PC-9 (cell line): Measurements from ENCODE around the gene EML1. TPM values are rescaled to one million over a fixed set of nuclear protein-coding genes. Genes with fewer than 3 reads are reported as not detected.

Source experiments
- BruUV-seq: library from RNA; stranded (reverse); fragments of 400-500 nt; replicated peaks from 2 replicates; lab custom pipeline; 2021; lab: Mats Ljungman, UMichigan
- CTCF ChIA-PET: fragments of 300-600 bp; sonication (Branson Sonifier 250); formaldehyde crosslinking; loops from one replicate; lab custom pipeline; 2022; ENCODE audit warnings: antibody characterized with exemption; lab: Charles Lee
- POLR2A ChIA-PET: fragments of 300-600 bp; sonication (Branson Sonifier 250); formaldehyde crosslinking; loops from one replicate; lab custom pipeline; 2022; ENCODE audit warnings: antibody characterized with exemption; ENCODE audit not compliant: unreplicated experiment; lab: Charles Lee
- DNase-seq, 2 experiments: peaks; one replicate each; pipeline versions ENCODE4 v3.0.0 to v3.0.0-alpha.2; 2015 to 2022; ENCODE audit warnings: mixed read lengths in 1 of 2
- H2AFZ ChIP-seq: fragments of 200-600 bp; sonication (generic); 2 replicates; pipeline ENCODE4 v1.8.1; 2017; ENCODE audit warnings: antibody characterized with exemption
- H3F3A ChIP-seq: fragments of 200-600 bp; sonication (generic); 2 replicates; pipeline ENCODE4 v1.8.1; 2017; ENCODE audit warnings: antibody characterized with exemption, mild to moderate bottlenecking, low read depth; ENCODE audit not compliant: insufficient read depth
- H3K27ac ChIP-seq: fragments of 200-600 bp; sonication (generic); 2 replicates; pipeline ENCODE4 v1.6.1; 2016; ENCODE audit warnings: mixed run types
- H3K27me3 ChIP-seq: fragments of 200-600 bp; sonication (generic); 2 replicates; pipeline ENCODE4 v1.6.1; 2016; ENCODE audit warnings: low read depth, mixed run types; ENCODE audit not compliant: insufficient read depth
- H3K36me3 ChIP-seq: fragments of 200-600 bp; sonication (generic); 2 replicates; pipeline ENCODE4 v1.6.1; 2016; ENCODE audit warnings: low read depth, mixed run types
- H3K4me1 ChIP-seq: fragments of 200-600 bp; sonication (generic); replicated peaks from 2 replicates; pipeline ENCODE4 v1.6.1; 2016; ENCODE audit warnings: mixed run types; ENCODE audit not compliant: insufficient read depth
- H3K4me2 ChIP-seq: fragments of 200-600 bp; sonication (generic); 2 replicates; pipeline ENCODE4 v1.6.1; 2017; ENCODE audit warnings: mixed run types
- H3K4me3 ChIP-seq: fragments of 200-600 bp; sonication (generic); 2 replicates; pipeline ENCODE4 v1.6.1; 2016; ENCODE audit warnings: mixed run types
- H3K79me2 ChIP-seq: fragments of 200-600 bp; sonication (generic); 2 replicates; pipeline ENCODE4 v1.6.1; 2017; ENCODE audit warnings: low read depth, mixed run types
- H3K9me2 ChIP-seq: fragments of 200-600 bp; sonication (generic); 2 replicates; pipeline ENCODE4 v1.8.1; 2017; ENCODE audit warnings: mild to moderate bottlenecking; ENCODE audit not compliant: insufficient read depth
- H3K9me3 ChIP-seq: fragments of 200-600 bp; sonication (generic); 2 replicates; pipeline ENCODE4 v1.8.1; 2016; ENCODE audit warnings: low read depth; ENCODE audit not compliant: insufficient read depth
- H4K20me1 ChIP-seq: fragments of 200-600 bp; sonication (generic); 2 replicates; pipeline ENCODE4 v1.8.1; 2017; ENCODE audit not compliant: insufficient read depth
- CTCF ChIP-seq: fragments of 200-600 bp; sonication (generic); conservative IDR thresholded peaks from 2 replicates; pipeline ENCODE4 v1.6.1; 2017; ENCODE audit warnings: mixed run types, antibody characterized with exemption, mild to moderate bottlenecking, moderate library complexity
- EZH2 ChIP-seq: fragments of 200-600 bp; sonication (generic); IDR thresholded peaks from 2 replicates; pipeline ENCODE4 v1.8.0; 2017; ENCODE audit warnings: antibody characterized with exemption, low read depth
- intact Hi-C: fragments of 100-400 bp; cut with micrococcal nuclease; formaldehyde crosslinking; loops from one replicate; pipeline ENCODE4 v1.10.0; 2022; ENCODE audit not compliant: unreplicated experiment
- total RNA-seq: library from RNA; stranded (reverse); gene quantifications from 2 replicates; pipeline ENCODE4 v1.2.3, GENCODE V29; 2021

EML1 gene
- total RNA-seq, 1 experiment from 2014 or later, result 1.8 TPM

GRCh38 chr14:99753225-99754140, 39.7 kb upstream of the EML1 start:
- H3K79me2 ChIP-seq, result no peaks in the 10 kb centered on the region
- no peaks in the 10 kb centered on the region for H3K9me3 ChIP-seq
- TF ChIP-seq CTCF, result no peak
- no peak for TF ChIP-seq EZH2
- no peaks in the 10 kb centered on the region for H3K9me2 ChIP-seq
- no peaks in the 10 kb centered on the region for H4K20me1 ChIP-seq
- H3K4me2 ChIP-seq, result 0 out of 2 replicates have a peak overlapping the region, but pooled peaks have one; percentile 28
- H3K4me1 ChIP-seq, result peaks cover 63% of the 10 kb centered on the region
- intact Hi-C loops, result no loop called here
- peak overlapping the region; percentile 43 for H3K27ac ChIP-seq
- H2AFZ ChIP-seq, result no peak overlapping the region
- no peaks in the 10 kb centered on the region for H3K27me3 ChIP-seq
- ChIA-PET POLR2A (no interaction called here), CTCF (no interaction called here)
- H3F3A ChIP-seq, result peaks cover 23% of the 10 kb centered on the region; the same call in 1 of the 2 replicates
- H3K36me3 ChIP-seq, result no peaks in the 10 kb centered on the region
- DNase-seq, result no peak
- H3K4me3 ChIP-seq, result no peak overlapping the region
- BruUV-seq, result no TSS peak

GRCh38 chr14:99754141-99755067, 38.8 kb upstream of the EML1 start:
- ChIA-PET CTCF (no interaction called here), POLR2A (no interaction called here)
- H3K4me1 ChIP-seq, result peaks cover 67% of the 10 kb centered on the region
- no peaks in the 10 kb centered on the region for H3K79me2 ChIP-seq
- H3K36me3 ChIP-seq, result no peaks in the 10 kb centered on the region
- DNase-seq, result no peak
- intact Hi-C loops, result no loop called here
- H2AFZ ChIP-seq, result no peak overlapping the region
- H3K27ac ChIP-seq, result no peak overlapping the region
- no peaks in the 10 kb centered on the region for H3K27me3 ChIP-seq
- H3F3A ChIP-seq, result peaks cover 23% of the 10 kb centered on the region; the same call in 1 of the 2 replicates
- no peaks in the 10 kb centered on the region for H3K9me3 ChIP-seq
- H3K4me2 ChIP-seq, result no peak overlapping the region
- no peak for TF ChIP-seq EZH2
- TF ChIP-seq CTCF, result no peak
- no peaks in the 10 kb centered on the region for H3K9me2 ChIP-seq
- H3K4me3 ChIP-seq, result no peak overlapping the region
- H4K20me1 ChIP-seq, result no peaks in the 10 kb centered on the region
- no TSS peak for BruUV-seq

GRCh38 chr14:99755068-99755405, 38.2 kb upstream of the EML1 start:
- no peak overlapping the region for H3K4me3 ChIP-seq
- no peak overlapping the region for H3K4me2 ChIP-seq
- H2AFZ ChIP-seq, result no peak overlapping the region
- no peaks in the 10 kb centered on the region for H3K9me2 ChIP-seq
- no peaks in the 10 kb centered on the region for H3K36me3 ChIP-seq
- ChIA-PET CTCF (no interaction called here), POLR2A (no interaction called here)
- no peak overlapping the region for H3K27ac ChIP-seq
- intact Hi-C loops, result no loop called here
- H4K20me1 ChIP-seq, result no peaks in the 10 kb centered on the region
- H3K79me2 ChIP-seq, result no peaks in the 10 kb centered on the region
- TF ChIP-seq CTCF (no peak), EZH2 (no peak)
- no TSS peak for BruUV-seq
- no peaks in the 10 kb centered on the region for H3K9me3 ChIP-seq
- no peaks in the 10 kb centered on the region for H3K27me3 ChIP-seq
- peaks cover 23% of the 10 kb centered on the region; the same call in 1 of the 2 replicates for H3F3A ChIP-seq
- DNase-seq, result no peak
- peaks cover 67% of the 10 kb centered on the region for H3K4me1 ChIP-seq
